T-helper 1 cell treated with Interleukin-12 subunit alpha and Interleukin-12 subunit beta and Interleukin-4 antibody, amounts not matched to agents 30 ng/mL and 1 ng/mL, for 36 hours (primary cell): ENCODE results near the gene NELL1. TPM values are rescaled to one million over a fixed set of nuclear protein-coding genes. Genes with fewer than 3 reads are reported as not detected.
"Not testable (repeated sequence)": the region's sequence is repeated elsewhere in the genome, so short reads cannot be mapped to it uniquely, and the experiment has no call there.

ENCODE experiments used
- intact Hi-C: fragments of 100-400 bp; cut with micrococcal nuclease; formaldehyde crosslinking; loops from one replicate; pipeline ENCODE4 v1.15.1; 2024
- total RNA-seq: library from RNA; stranded (reverse); gene quantifications from 2 replicates; pipeline ENCODE4 v1.2.3, GENCODE V29; 2022

NELL1 gene
- total RNA-seq, 1 donor from 2014 or later: not detected

- intact Hi-C loops: no loop called here
Observed at GRCh38 chr11:20762980-20763379, 93.6 kb downstream of the NELL1 start.

DNA sequence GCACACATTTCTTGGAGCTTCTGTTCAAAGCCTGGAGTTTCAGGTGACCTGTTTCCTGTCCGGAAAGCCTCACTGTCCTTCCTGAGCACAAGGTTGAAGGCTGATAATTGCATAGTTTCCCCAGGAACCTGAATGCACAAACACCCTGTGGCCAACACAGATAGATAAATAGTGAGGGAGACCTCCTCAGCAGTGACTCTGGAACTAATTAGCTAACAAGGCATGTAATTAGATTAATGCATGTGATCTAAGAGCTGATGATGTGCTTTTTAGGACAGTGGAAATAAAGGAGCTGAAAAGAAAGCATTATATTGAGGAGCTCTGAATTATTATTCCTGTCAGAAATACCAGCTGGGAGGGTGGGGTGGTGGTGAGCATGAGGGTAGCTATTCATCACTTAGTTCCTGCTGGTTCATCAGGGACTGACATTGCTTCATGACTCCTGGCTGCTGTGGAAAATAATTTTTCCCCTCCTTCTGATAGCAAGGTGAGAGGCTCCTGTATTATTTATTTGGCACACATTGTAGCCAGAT is 101.1 kb downstream of the NELL1 start:
- intact Hi-C loops: no loop called here

GRCh38 chr11:20771026-20771425 is 101.6 kb downstream of the NELL1 start:
- intact Hi-C loops: no loop called here

GRCh38 chr11:20771681-20772080 is 102.3 kb downstream of the NELL1 start:
- intact Hi-C loops: no loop called here

DNA sequence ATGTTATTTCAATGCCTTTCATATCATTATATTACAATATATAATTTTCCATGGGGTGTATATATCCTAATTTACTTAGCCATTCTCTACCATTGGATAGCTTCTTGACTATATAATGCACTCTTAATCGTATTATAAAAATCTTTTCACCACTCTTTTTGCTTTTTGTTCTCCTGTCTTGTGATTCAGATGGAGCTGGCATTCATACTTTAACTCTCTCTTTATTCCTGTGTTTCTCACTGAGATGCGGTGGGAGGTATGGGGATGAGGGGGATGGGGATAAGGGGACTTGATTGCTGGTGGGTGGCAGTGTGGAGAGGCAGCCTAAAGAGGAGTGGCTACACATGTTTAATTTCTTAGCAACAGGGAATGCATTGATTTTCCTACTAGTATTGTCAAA is 105.9 kb downstream of the NELL1 start:
- intact Hi-C loops: no loop called here

DNA sequence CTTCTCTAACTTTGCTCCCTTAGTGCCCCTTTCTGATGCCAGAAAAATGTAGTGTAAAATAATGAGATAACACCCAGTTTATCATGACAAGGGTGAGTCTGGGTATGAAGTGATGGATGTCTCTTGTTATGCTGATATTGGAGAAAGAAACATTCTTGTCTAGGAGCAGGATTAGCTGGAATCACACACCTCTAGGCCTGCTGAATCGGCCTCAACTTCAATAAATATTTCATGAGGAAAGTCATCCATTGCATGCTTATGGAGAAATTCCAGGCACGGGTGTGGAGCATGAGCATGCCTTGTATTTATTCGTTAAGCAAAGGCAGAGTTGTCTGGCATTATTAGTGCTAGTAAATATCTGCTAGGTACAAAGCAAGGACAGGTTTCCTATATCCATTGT is 113.4 kb downstream of the NELL1 start:
- intact Hi-C loops: no loop called here

DNA sequence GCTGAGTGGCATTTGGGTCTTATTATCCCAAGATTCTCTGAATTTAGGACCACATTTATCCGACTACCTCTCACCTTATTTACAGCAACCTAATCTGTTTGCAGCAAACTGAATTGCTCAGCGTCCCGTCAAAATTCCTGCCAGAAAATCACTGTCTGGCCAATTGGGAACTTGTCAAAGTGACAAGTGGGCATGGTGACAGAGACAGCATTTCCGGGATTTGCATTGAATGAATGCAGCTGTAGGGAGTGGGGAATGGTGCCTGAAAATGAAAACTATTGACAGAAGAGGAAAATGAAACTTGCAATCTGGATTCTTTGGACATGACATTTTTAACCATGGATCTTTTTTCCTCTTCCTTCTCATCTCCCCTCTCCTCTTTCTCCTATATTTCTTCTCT is 113.8 kb downstream of the NELL1 start:
- intact Hi-C loops: no loop called here

DNA sequence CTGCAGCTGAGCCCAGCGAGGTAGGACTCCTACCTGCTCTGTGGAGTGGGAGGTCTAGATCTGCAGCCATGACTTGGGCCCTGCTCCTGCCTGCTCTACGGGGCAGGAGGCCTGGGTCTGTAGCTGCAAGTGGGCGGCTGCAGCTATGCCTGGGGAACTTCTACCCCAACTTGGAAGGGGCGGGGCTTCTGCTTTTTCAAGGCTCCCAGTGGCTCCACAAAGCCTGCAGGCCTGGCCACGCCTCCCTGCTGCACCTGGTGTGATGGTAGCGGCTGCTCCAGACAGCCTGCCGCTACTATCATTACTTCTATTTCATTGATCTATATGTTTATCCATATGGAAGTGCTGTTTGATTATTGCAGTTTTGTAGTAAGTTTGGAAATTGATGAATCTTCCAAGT is 121.2 kb downstream of the NELL1 start:
- intact Hi-C loops: no loop called here

DNA sequence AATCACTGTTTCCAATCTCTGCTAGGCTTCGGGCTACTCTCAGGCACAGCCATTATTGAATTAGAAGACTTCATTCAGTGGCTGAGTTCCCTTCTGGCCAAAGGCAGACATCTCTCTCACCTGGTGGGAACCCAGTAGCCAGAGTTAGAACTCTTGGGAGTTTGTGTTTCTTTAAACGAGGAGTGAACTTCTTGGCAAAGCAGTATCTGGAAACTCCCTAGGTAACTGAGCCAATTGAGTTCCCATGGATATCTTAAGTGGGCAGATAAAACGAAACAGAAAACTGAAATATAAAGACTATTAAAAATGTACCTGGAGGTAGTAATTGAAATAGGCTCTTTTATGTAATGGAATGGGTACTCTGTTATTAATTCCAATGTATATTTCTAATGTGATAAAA is 125.6 kb downstream of the NELL1 start:
- intact Hi-C loops: no loop called here

DNA sequence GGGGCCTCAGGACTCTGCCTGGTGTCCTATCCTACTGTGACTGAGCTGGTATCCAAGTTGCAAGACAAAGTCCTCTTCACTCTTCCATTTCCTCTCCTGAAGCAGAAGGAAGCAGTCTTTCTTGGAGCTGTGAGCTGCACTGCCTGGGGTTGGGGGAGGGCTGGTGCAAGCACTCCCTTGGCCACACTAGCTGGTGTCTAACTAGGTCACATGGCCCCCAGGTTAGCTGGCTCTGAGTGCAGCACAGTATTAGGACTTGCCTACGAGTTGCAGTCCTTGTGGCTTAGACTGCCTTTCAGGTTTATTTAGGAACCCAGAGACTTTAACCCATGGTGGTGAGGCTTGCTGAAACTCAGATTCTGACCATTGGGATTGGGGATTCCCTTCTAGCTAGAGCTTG is 138.9 kb downstream of the NELL1 start:
- intact Hi-C loops: no loop called here

DNA sequence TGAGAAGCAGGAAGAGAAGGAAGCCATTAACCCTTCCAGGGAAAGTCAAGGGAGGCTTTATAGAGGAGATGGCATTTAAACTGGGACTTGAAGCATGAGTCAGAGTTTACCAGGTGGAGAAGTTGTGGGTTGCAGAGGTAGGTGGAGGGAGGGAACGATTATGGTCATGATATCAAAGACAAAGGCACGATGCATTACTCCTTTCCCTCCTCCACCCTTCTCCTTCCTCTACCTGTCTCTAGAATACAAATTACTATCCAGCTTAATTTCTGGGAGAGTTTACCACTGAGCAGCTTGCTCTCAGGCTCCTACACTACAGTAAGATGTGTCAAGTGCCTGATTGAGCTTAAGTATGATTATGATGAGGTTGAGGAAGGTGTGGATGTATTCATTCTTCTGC is 151.7 kb downstream of the NELL1 start:
- intact Hi-C loops: no loop called here

GRCh38 chr11:20821470-20821869 is 152.1 kb downstream of the NELL1 start:
- intact Hi-C loops: no loop called here

- intact Hi-C loops: no loop called here
Observed at GRCh38 chr11:20824773-20825172, 155.4 kb downstream of the NELL1 start.

DNA sequence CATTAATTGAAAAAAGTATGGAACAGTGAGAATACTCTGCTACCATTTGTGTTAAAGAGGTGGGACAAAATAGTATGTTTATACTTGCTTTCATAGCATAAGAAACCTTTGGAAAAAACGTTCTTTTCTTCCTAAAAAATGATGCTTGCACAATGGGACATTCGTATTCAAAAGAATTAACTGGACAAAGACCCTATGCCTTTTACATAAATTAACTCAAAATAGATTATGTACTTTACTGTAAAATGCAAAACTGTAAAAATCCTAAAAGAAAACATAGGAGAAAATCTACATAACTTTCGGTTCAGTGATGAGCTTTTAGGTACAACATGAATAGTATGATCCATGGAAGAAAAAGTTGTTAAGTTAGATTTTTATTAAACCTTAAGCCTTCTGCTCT is 166.2 kb downstream of the NELL1 start:
- intact Hi-C loops: no loop called here

DNA sequence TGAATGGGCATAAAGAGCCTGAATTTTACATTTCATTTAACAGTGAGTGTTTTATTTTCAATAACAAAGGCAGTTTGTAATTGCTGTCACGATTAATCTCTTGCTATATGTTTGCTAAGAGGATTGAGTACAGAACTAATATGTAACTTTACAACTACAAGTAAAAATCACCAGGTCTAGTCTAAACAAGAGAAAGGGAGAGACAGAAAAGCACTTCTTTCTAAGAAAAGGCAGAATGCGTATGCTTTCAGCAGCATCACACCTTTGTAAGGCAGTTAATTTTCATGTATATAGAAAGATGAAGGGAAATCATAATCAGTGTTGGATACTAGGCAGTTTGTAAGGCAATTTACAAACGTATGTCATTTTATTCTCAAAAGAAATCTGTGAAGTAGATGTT is 169.8 kb downstream of the NELL1 start:
- intact Hi-C loops: no loop called here

DNA sequence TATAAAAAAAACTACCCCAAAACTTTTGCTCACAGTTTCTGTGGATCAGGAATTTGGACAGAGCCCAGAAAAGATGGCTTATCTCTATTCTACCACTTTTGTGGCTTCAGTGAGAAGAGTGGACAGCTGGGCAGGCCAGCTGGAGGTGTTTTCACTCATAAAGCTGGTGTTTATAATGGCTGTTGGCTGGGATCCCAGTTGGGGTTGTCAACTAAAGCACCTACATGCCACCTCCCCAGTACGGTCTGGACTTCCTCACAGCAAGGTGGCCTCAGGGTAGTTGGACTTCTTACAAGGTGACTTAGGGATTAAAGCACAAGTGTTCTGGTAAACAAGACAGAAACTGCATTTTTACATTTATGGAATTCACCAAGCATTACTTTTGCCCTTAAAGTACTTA is 171.0 kb downstream of the NELL1 start:
- intact Hi-C loops: no loop called here

- intact Hi-C loops: no loop called here
Observed at GRCh38 chr11:20844216-20844615, 174.8 kb downstream of the NELL1 start.

DNA sequence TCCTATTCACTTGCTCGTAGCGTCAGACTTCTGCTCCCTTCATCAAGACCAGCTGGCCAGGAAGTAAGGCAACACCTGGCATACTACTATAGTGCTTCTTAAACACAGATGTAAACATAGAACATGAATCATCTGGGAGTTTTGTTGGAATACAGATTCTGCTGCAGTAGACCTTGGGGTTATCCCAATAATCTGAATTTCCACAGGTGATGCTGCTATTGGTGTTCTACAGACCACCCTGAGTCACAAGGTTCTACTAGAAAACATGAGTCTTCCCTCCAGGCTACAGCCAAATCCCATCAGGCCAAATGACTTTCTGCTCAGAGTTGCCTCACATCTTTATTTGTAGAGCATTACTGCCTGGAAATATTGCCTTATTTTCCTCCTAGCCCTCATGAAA is 175.2 kb downstream of the NELL1 start:
- intact Hi-C loops: no loop called here

- intact Hi-C loops: no loop called here
Observed at GRCh38 chr11:20854215-20854955, 185.0 kb downstream of the NELL1 start.

GRCh38 chr11:20861322-20861721 is 191.9 kb downstream of the NELL1 start:
- intact Hi-C loops: no loop called here

GRCh38 chr11:20862263-20862662 is 192.9 kb downstream of the NELL1 start:
- intact Hi-C loops: not testable (repeated sequence)

- intact Hi-C loops: no loop called here
Observed at GRCh38 chr11:20864628-20865027, 195.2 kb downstream of the NELL1 start.

DNA sequence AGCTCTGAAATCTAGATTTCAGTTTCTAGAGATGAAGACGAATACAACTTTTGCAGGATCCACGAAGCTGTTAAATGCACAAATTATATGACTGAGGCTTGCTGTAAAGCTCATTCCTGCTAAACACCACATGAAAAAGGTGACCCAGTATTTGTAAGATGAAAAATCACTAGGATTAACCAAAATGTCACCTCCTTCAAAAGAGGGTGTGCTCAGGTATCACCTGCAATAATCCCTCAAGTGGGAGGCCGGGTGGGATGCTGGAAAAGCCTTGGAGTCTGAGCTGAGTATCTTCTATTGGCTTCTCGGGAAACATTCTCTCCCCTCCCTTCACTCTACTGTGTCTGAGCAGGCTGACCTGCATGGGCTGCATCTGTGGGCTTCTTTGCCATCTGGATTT is 195.8 kb downstream of the NELL1 start:
- intact Hi-C loops: no loop called here
